ENCODE data around the gene ZBTB4.

Gene ZBTB4

DNA sequence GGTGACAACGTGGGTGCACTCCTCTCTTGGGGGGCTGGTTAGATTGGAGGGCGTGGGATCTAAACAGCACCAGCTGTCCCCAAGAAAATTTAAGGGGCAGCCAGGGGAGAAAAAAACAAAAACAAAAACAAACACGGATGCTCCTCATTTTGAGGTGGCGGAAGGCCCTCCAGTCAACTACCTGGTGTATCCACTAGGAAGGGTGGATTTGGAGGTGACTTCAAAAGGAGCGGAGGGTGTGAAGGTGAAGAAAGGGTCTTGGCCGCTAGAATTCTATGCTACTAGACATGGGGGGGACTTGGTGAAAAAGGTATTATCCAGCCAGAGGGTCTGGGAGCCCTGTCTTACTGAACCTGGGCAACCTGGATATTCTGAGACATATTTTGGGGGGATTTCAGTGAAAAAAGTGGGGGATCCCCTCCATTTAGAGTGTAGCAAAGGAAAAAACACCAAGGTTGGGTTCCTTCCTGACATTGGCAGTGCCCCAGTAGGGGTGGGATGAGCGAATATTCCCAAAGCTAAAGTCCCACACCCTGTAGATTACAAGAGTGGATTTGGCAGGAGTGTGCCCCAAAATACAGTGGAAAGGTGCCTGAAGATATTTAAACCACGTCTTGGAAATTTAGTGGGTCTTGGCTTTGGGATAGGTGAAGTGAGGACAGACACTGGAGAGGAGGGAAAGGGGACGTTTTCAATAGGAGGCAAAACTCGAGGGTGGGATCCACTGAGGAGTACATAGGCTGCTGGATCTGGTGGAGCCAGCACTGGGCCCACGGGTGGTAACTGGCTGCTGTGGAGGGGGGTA lies 40.6 kb downstream of the ZBTB4 start:
- DNase-seq, result no peak

- DNase-seq, result peak; percentile 76
These were observed 41.3 kb downstream of the ZBTB4 start for GRCh38 chr17:7437950-7438614.

DNA sequence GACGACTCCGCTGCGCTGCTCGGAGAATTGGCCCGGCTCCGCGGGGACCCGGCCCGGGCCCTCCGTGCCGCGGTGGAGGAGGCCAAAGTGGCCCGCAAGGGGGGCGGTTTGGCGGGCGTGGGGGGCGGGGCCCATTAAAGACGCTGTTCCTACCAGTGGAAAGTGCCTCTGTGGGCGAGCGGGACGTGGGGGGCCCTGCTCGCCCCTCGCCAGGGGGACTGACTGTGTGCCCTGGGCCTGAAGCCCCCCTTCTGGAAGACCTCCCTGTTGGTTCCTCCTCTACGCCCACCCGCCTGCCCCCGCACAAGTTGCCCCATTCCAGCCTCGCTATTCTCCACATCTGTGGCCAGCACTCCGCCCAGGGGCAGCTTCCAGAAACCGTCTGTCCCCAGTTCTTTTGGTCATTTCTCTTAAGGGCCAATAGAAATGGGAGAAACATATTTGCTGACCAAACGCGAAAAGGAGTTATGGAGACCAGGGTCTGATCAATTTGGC lies 42.0 kb downstream of the ZBTB4 start:
- no peak for DNase-seq

DNA sequence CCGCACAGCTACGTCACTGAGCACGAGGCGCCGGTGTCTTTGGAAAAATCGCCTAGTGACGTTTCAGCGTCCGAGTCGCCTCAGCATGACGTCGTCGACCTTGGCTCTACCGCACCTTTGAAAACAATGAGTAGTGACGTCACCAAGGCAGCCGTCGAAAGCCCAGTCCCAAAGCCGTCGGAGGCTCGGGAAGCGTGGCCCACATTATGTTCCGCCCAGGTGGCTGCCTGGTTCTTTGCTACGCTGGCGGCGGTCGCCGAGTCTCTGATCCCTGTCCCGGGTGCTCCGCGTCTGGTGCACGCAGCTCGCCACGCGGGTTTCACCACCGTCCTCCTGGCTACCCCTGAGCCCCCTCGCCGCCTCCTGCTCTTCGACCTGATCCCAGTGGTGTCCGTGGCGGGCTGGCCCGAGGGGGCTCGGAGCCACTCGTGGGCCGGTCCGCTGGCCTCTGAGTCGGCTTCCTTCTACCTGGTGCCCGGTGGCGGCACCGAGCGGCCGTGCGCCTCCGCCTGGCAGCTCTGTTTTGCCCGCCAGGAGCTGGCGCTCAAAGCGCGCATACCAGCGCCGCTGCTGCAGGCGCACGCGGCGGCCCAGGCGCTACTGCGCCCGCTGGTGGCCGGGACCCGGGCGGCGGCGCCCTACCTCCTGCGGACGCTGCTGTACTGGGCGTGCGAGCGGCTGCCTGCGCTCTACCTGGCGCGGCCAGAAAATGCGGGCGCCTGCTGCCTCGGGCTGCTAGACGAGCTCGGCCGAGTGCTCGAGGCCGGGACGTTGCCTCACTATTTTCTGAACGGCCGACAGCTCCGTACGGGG lies 42.7 kb downstream of the ZBTB4 start:
- DNase-seq, result peak; percentile 87

- peak; percentile 68 for DNase-seq
These were observed 43.5 kb downstream of the ZBTB4 start for GRCh38 chr17:7435676-7436555.

DNA sequence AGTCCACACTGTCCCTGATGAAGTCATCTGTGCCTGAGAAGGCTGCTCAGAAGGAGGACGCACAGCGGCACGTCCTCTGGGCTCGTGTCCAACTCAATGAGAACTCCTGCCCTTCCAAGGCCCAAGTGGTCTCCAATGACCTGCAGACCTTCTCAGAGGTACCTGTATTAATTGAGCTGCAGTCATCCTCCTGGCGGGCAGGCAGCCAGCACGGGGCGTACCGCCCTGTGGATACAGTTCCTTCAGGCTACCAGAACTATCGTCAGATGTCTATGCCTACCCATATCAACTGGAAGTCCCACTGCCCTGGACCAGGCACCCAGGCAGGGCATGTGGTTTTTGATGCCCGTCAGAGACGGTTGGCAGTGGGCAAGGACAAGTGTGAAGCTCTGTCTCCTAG lies 47.1 kb downstream of the ZBTB4 start:
- no peak for DNase-seq

DNA sequence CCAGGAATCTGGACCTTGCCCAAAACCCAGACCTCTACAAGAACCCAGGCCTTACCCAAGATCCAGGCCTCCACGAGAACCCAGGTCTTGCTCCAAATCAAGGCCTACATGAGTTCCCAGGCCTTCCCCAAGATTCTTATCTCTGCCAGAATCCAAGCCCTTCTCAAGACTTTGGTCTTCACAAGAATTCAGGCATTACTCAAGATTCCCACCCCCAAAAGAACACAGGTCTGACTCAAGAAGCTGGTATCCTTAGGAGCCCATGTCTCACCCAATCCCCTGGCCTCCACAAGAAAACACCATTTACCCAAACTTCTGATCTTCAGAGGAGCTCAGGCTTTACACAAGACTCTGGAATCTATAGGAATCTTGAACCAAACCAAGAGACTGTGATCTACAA lies 48.2 kb downstream of the ZBTB4 start:
- no peak for DNase-seq

DNA sequence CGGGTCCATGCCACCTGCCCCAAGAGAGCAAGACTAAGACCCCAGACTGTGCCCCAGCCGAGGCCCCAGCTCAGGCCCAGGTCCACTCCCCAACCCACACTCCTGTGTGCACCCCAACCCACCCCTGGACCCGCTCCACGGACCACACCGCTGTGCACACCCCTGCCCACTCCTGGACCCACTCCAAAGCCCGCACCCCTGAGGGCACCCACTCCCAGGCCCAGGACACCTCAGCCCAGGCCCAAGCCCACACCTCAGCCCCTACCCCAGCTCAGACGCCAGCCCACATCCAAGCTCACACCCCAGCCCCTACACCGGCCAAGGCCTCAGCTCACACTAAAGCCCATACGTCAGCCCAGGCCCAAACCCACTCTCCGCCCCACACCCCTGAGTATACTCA lies 49.7 kb downstream of the ZBTB4 start:
- DNase-seq, result no peak

DNA sequence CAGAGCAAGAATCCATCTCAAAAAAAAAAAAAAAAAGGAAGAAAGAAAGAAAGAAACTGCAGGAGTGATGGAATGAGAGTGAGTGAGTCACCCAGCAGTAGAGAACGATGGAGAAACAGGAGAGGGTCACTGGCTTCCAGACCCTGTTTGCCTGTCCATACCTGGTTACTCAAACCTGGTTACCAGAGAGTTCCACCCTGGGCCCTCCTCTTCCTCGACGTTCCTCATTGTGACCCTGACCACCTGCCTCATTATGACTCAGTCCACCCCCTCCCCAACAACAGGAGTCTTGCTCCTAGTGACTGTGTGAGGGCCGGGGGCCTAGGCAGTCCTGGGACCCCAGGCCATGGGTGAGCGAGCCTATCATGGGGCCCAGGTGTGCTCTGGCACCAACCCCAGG lies 50.9 kb downstream of the ZBTB4 start, which contains the start of gene SPEM3:
TSS of gene SPEM3 (plus strand) at position 301 of the 400 bp plus-strand sequence. CDS start at position 347, 46 bp downstream.
- no peak for DNase-seq

DNA sequence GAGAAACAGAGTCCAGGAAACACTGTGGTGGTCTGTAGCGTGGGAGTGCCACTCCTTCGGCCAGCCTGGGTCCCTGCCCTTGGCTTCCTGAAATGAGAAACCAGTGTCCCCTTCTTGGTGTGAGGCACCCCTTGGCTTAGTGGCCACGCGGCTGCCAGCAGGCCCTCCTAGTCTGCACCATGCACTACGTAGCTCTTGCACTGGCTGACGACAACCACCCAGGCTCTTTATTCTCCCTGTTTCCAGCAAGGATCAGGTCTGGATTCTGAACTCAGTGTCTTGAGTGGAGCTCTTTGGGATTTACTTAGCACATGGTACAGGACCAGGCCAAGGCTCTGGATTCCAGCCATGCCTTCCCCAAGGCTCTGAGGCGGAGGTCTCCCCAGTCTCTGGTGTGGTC lies 51.9 kb downstream of the ZBTB4 start:
- DNase-seq, result no peak

DNA sequence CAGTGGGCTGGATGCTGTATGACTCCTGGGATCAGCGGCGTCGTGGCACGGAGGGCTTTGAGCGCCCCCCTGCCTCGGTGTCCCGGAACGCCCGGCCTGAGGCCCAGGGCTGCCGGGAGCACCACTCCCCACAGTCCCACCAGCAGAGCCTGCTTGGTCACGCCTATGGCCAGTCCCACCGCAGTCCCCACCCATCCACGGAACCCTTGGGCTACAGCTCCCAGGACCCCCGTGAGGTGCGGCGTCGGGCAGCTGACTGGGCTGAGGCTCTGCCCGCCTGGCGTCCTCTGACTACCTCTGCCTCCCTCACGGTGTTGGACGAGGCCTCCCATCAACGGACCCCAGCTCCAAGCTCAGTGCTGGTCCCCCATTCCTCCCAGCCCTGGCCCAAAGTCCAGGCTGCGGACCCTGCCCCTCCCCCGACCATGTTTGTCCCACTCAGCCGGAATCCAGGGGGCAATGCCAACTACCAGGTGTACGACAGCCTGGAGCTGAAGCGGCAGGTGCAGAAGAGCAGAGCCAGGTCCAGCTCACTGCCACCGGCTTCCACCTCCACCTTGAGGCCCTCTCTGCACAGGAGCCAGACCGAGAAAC lies 52.4 kb downstream of the ZBTB4 start:
- DNase-seq, result no peak

- no peak for DNase-seq
These were observed 53.1 kb downstream of the ZBTB4 start for GRCh38 chr17:7426203-7426863.

- DNase-seq, result no peak
These were observed 53.7 kb downstream of the ZBTB4 start for GRCh38 chr17:7425756-7426155.

- DNase-seq, result no peak
These were observed 54.1 kb downstream of the ZBTB4 start, which contains the start of gene SPEM2 for GRCh38 chr17:7425316-7425715. Gene SPEM2, plus strand, starts transcription at chr17:7425616. Its CDS starts 73 bp downstream, at chr17:7425689.

- no peak for DNase-seq
These were observed 55.8 kb downstream of the ZBTB4 start for GRCh38 chr17:7423679-7424078.

DNA sequence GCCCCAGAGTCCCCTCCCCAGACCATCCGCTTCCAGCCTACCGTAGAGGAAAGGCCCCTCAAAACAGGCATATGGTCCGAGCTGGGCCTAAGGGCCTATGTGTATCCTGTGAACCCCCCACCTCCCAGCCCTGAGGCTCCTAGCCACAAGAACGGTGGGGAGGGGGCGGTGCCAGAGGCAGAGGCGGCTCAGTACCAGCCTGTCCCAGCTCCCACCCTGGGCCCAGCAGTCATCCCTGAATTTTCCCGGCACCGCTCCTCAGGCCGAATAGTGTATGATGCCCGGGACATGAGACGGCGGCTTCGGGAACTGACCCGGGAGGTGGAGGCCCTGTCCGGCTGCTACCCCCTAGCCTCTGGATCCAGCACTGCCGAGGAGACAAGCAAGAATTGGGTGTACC lies 58.2 kb downstream of the ZBTB4 start:
- DNase-seq, result no peak

GRCh38 chr17:7419819-7420610 lies 59.4 kb downstream of the ZBTB4 start, which contains the start of gene SPEM1:
Gene SPEM1, plus strand, starts transcription at chr17:7420324. Its CDS starts 61 bp downstream, at chr17:7420385.
- DNase-seq, result no peak

GRCh38 chr17:7418472-7419152 lies 60.8 kb downstream of the ZBTB4 start:
- no peak for DNase-seq

DNA sequence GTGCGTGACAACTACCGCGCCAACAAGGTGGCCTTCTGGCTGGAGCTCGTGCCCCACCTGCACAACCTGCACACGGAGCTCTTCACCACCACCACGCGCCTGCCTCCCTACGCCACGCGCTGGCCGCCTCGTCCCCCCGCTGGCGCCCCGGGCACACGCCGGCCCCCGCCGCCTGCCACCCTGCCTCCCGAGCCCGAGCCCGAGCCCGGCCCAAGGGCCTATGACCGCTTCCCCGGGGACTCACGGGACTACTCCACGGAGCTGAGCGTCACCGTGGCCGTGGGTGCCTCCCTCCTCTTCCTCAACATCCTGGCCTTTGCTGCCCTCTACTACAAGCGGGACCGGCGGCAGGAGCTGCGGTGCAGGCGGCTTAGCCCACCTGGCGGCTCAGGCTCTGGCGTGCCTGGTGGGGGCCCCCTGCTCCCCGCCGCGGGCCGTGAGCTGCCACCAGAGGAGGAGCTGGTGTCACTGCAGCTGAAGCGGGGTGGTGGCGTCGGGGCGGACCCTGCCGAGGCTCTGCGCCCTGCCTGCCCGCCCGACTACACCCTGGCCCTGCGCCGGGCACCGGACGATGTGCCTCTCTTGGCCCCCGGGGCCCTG lies 62.3 kb downstream of the ZBTB4 start:
- no peak for DNase-seq
